ENCODE results near the gene CMBL.

The CMBL gene

GRCh38 chr5:10339058-10339811 is 31.5 kb upstream of the CMBL start:
- peaks cover 7% of the 10 kb centered on the region for H3K4me1 Mint-ChIP-seq
- no peak for DNase-seq (ENCODE audit: low spot score in 2 of 2)
- H3K36me3 Mint-ChIP-seq = no peaks in the 10 kb centered on the region
- H3K4me3 Mint-ChIP-seq = no peak overlapping the region
- no peaks in the 10 kb centered on the region for H3K9me3 Mint-ChIP-seq
- no peak overlapping the region for H3K27ac Mint-ChIP-seq
- ATAC-seq (ENCODE audit: low read depth) = no peak
- H3K27me3 Mint-ChIP-seq = peaks cover 8% of the 10 kb centered on the region

- H3K4me1 Mint-ChIP-seq = peaks cover 7% of the 10 kb centered on the region
- DNase-seq (ENCODE audit: low spot score in 2 of 2) (no peak), ATAC-seq (ENCODE audit: low read depth) (no peak)
- H3K9me3 Mint-ChIP-seq = no peaks in the 10 kb centered on the region
- no peaks in the 10 kb centered on the region for H3K36me3 Mint-ChIP-seq
- H3K4me3 Mint-ChIP-seq = no peak overlapping the region
- no peak overlapping the region for H3K27ac Mint-ChIP-seq
- H3K27me3 Mint-ChIP-seq = peaks cover 8% of the 10 kb centered on the region
Observed at GRCh38 chr5:10338686-10339057, 31.0 kb upstream of the CMBL start.

GRCh38 chr5:10337986-10338385 is 30.3 kb upstream of the CMBL start:
- H3K9me3 Mint-ChIP-seq = no peaks in the 10 kb centered on the region
- H3K36me3 Mint-ChIP-seq = no peaks in the 10 kb centered on the region
- no peak overlapping the region for H3K4me3 Mint-ChIP-seq
- no peak for DNase-seq (ENCODE audit: low spot score in 2 of 2)
- H3K27me3 Mint-ChIP-seq = peaks cover 10% of the 10 kb centered on the region
- H3K27ac Mint-ChIP-seq = no peak overlapping the region
- ATAC-seq (ENCODE audit: low read depth) = no peak
- peaks cover 12% of the 10 kb centered on the region for H3K4me1 Mint-ChIP-seq

- H3K4me1 Mint-ChIP-seq = peaks cover 12% of the 10 kb centered on the region
- H3K36me3 Mint-ChIP-seq = no peaks in the 10 kb centered on the region
- H3K27ac Mint-ChIP-seq = no peak overlapping the region
- no peaks in the 10 kb centered on the region for H3K9me3 Mint-ChIP-seq
- H3K27me3 Mint-ChIP-seq = peaks cover 12% of the 10 kb centered on the region
- ATAC-seq (ENCODE audit: low read depth) (no peak), DNase-seq (ENCODE audit: low spot score in 2 of 2) (no peak)
- H3K4me3 Mint-ChIP-seq = no peak overlapping the region
Observed at GRCh38 chr5:10337107-10337506, 29.4 kb upstream of the CMBL start.

- DNase-seq (ENCODE audit: low spot score in 2 of 2) = no peak
- Mint-ChIP-seq H3K4me1 (peaks cover 12% of the 10 kb centered on the region), H3K9me3 (no peaks in the 10 kb centered on the region), H3K27me3 (peaks cover 21% of the 10 kb centered on the region), H3K27ac (no peak overlapping the region), H3K4me3 (no peak overlapping the region), H3K36me3 (no peaks in the 10 kb centered on the region)
- no peak for ATAC-seq (ENCODE audit: low read depth)
Observed at GRCh38 chr5:10335711-10336470, 28.2 kb upstream of the CMBL start.

- ATAC-seq (ENCODE audit: low read depth) (peak; percentile 44), DNase-seq (ENCODE audit: low spot score in 2 of 2) (no peak)
- Mint-ChIP-seq H3K4me1 (peaks cover 12% of the 10 kb centered on the region), H3K36me3 (no peaks in the 10 kb centered on the region), H3K27me3 (peaks cover 21% of the 10 kb centered on the region), H3K4me3 (no peak overlapping the region), H3K27ac (no peak overlapping the region), H3K9me3 (no peaks in the 10 kb centered on the region)
Observed at GRCh38 chr5:10334831-10335230, 27.1 kb upstream of the CMBL start.

- Mint-ChIP-seq H3K27me3 (peaks cover 21% of the 10 kb centered on the region), H3K9me3 (no peaks in the 10 kb centered on the region), H3K4me3 (peak overlapping the region; percentile 87), H3K27ac (no peak overlapping the region), H3K36me3 (no peaks in the 10 kb centered on the region), H3K4me1 (peaks cover 12% of the 10 kb centered on the region)
- DNase-seq (ENCODE audit: low spot score in 2 of 2) = peak in 1 of 2 donors; percentile 22
- peak; percentile 67 for ATAC-seq (ENCODE audit: low read depth)
Observed at GRCh38 chr5:10333154-10334006, 25.7 kb upstream of the CMBL start.

GRCh38 chr5:10332301-10332700 is 24.6 kb upstream of the CMBL start:
- no peak overlapping the region for H3K27ac Mint-ChIP-seq
- DNase-seq (ENCODE audit: low spot score in 2 of 2) = no peak
- H3K4me1 Mint-ChIP-seq = peaks cover 12% of the 10 kb centered on the region
- no peaks in the 10 kb centered on the region for H3K36me3 Mint-ChIP-seq
- peaks cover 21% of the 10 kb centered on the region for H3K27me3 Mint-ChIP-seq
- no peak for ATAC-seq (ENCODE audit: low read depth)
- no peaks in the 10 kb centered on the region for H3K9me3 Mint-ChIP-seq
- no peak overlapping the region for H3K4me3 Mint-ChIP-seq

- no peak overlapping the region for H3K4me3 Mint-ChIP-seq
- no peaks in the 10 kb centered on the region for H3K9me3 Mint-ChIP-seq
- DNase-seq (ENCODE audit: low spot score in 2 of 2) (no peak), ATAC-seq (ENCODE audit: low read depth) (no peak)
- H3K27ac Mint-ChIP-seq = no peak overlapping the region
- H3K36me3 Mint-ChIP-seq = no peaks in the 10 kb centered on the region
- H3K27me3 Mint-ChIP-seq = peaks cover 21% of the 10 kb centered on the region
- H3K4me1 Mint-ChIP-seq = peaks cover 12% of the 10 kb centered on the region
Observed at GRCh38 chr5:10331341-10331796, 23.7 kb upstream of the CMBL start.

GRCh38 chr5:10330511-10331230 is 23.0 kb upstream of the CMBL start:
- DNase-seq (ENCODE audit: low spot score in 2 of 2) (no peak), ATAC-seq (ENCODE audit: low read depth) (no peak)
- no peaks in the 10 kb centered on the region for H3K9me3 Mint-ChIP-seq
- no peak overlapping the region for H3K4me3 Mint-ChIP-seq
- H3K27ac Mint-ChIP-seq = no peak overlapping the region
- peaks cover 21% of the 10 kb centered on the region for H3K27me3 Mint-ChIP-seq
- H3K36me3 Mint-ChIP-seq = no peaks in the 10 kb centered on the region
- peaks cover 12% of the 10 kb centered on the region for H3K4me1 Mint-ChIP-seq

- DNase-seq (ENCODE audit: low spot score in 2 of 2) (no peak), ATAC-seq (ENCODE audit: low read depth) (no peak)
- no peaks in the 10 kb centered on the region for H3K36me3 Mint-ChIP-seq
- H3K4me3 Mint-ChIP-seq = no peak overlapping the region
- no peaks in the 10 kb centered on the region for H3K9me3 Mint-ChIP-seq
- H3K27me3 Mint-ChIP-seq = peaks cover 21% of the 10 kb centered on the region
- no peak overlapping the region for H3K27ac Mint-ChIP-seq
- H3K4me1 Mint-ChIP-seq = peaks cover 12% of the 10 kb centered on the region
Observed at GRCh38 chr5:10329820-10330481, 22.2 kb upstream of the CMBL start.

GRCh38 chr5:10329446-10329819 is 21.7 kb upstream of the CMBL start:
- Mint-ChIP-seq H3K27ac (no peak overlapping the region), H3K36me3 (no peaks in the 10 kb centered on the region), H3K27me3 (peaks cover 16% of the 10 kb centered on the region), H3K4me1 (peaks cover 6% of the 10 kb centered on the region), H3K9me3 (no peaks in the 10 kb centered on the region), H3K4me3 (no peak overlapping the region)
- DNase-seq (ENCODE audit: low spot score in 2 of 2) (no peak), ATAC-seq (ENCODE audit: low read depth) (no peak)

GRCh38 chr5:10328323-10328722 is 20.6 kb upstream of the CMBL start:
- DNase-seq (ENCODE audit: low spot score in 2 of 2) = no peak
- no peaks in the 10 kb centered on the region for H3K9me3 Mint-ChIP-seq
- ATAC-seq (ENCODE audit: low read depth) = no peak
- no peak overlapping the region for H3K4me3 Mint-ChIP-seq
- H3K27me3 Mint-ChIP-seq = peaks cover 12% of the 10 kb centered on the region
- peaks cover 2% of the 10 kb centered on the region for H3K4me1 Mint-ChIP-seq
- H3K36me3 Mint-ChIP-seq = no peaks in the 10 kb centered on the region
- no peak overlapping the region for H3K27ac Mint-ChIP-seq

Data from memory B cell (primary cell).